Neutrophil (primary cell): ENCODE data around the gene PMAIP1.

Experiments used
- H3K27ac ChIP-seq: fragments of 200-600 bp; sonication (generic); 2 replicates; pipeline ENCODE4 v1.5.1; 2016; ENCODE audit warnings: mild to moderate bottlenecking, moderate library complexity
- H3K27me3 ChIP-seq: fragments of 200-600 bp; sonication (generic); 2 replicates; pipeline ENCODE4 v1.6.0; 2016; ENCODE audit warnings: mild to moderate bottlenecking
- H3K36me3 ChIP-seq: fragments of 200-600 bp; sonication (generic); 2 replicates; pipeline ENCODE4 v1.5.1; 2017
- H3K4me1 ChIP-seq, 2 experiments: fragments of 200-600 bp in 1 of 2; sonication (generic) in 1 of 2; 1 replicate in 1 of 2; 2 replicates in 1 of 2; pipeline versions ENCODE4 v1.5.1 to v1.6.1; 2013 to 2016; ENCODE audit warnings: low read depth in 1 of 2, low read length in 1 of 2, mild to moderate bottlenecking in 1 of 2, moderate library complexity in 1 of 2; ENCODE audit not compliant: control insufficient read depth in 1 of 2, insufficient read depth in 1 of 2
- H3K4me3 ChIP-seq, 2 experiments: fragments of 200-600 bp in 1 of 2; sonication (generic) in 1 of 2; 1 replicate in 1 of 2; 2 replicates in 1 of 2; pipeline ENCODE4 v1.5.1; 2013 to 2016; ENCODE audit warnings: low read depth in 1 of 2, low read length in 1 of 2, mild to moderate bottlenecking in 1 of 2, moderate library complexity in 1 of 2
- H3K9me3 ChIP-seq: fragments of 200-600 bp; sonication (generic); 2 replicates; pipeline ENCODE4 v1.5.1; 2016
- CTCF ChIP-seq: fragments of 200-600 bp; sonication (generic); IDR thresholded peaks from 2 replicates; pipeline ENCODE4 v1.5.1; 2016; ENCODE audit warnings: antibody characterized with exemption

The PMAIP1 gene

GRCh38 chr18:59939127-59939526, 39.3 kb downstream of the PMAIP1 start:
- Histone ChIP-seq H3K36me3 (no peaks in the 10 kb centered on the region), H3K27me3 (no peaks in the 10 kb centered on the region), H3K9me3 (no peaks in the 10 kb centered on the region), H3K27ac (no peak overlapping the region), H3K4me1 (peaks cover 0 to 16% of the 10 kb centered on the region in 2 experiments), H3K4me3 (no peak overlapping the region)
- no peak for TF ChIP-seq CTCF

DNA sequence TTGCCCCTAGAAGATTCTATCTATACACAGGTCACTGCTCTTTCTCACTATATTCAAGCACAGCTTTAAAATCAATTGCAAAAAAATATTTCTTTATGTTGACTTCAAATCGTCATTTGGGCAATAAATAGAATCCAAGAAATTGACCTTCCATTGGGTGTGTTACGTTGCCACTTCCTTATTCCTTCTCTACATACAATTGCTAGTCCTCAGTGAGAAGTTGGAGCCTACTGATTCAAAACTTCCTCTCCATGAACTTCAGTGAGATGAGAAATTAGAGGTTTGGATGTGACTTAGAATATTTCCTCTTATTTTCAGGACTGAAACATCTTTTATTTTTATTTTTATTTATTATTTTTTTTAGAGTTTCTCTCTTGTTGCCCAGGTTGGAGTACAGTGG, 40.3 kb downstream of the PMAIP1 start:
- Histone ChIP-seq H3K4me1 (peaks cover 0 to 16% of the 10 kb centered on the region in 2 experiments), H3K27me3 (no peaks in the 10 kb centered on the region), H3K36me3 (no peaks in the 10 kb centered on the region), H3K9me3 (no peaks in the 10 kb centered on the region), H3K27ac (no peak overlapping the region), H3K4me3 (no peak overlapping the region)
- TF ChIP-seq CTCF, result no peak

GRCh38 chr18:59941331-59941730, 41.5 kb downstream of the PMAIP1 start:
- Histone ChIP-seq H3K27me3 (no peaks in the 10 kb centered on the region), H3K9me3 (no peaks in the 10 kb centered on the region), H3K27ac (peak overlapping the region; percentile 69), H3K4me3 (no peak overlapping the region), H3K4me1 (peaks cover 0 to 16% of the 10 kb centered on the region in 2 experiments), H3K36me3 (no peaks in the 10 kb centered on the region)
- TF ChIP-seq CTCF, result no peak

GRCh38 chr18:59942601-59943000, 42.8 kb downstream of the PMAIP1 start:
- Histone ChIP-seq H3K36me3 (no peaks in the 10 kb centered on the region), H3K27me3 (no peaks in the 10 kb centered on the region), H3K9me3 (no peaks in the 10 kb centered on the region), H3K27ac (no peak overlapping the region), H3K4me1 (peaks cover 0 to 16% of the 10 kb centered on the region in 2 experiments), H3K4me3 (no peak overlapping the region)
- no peak for TF ChIP-seq CTCF

GRCh38 chr18:59945544-59945943, 45.7 kb downstream of the PMAIP1 start:
- no peak for TF ChIP-seq CTCF
- H3K36me3 ChIP-seq, result no peaks in the 10 kb centered on the region
- no peak overlapping the region for H3K27ac ChIP-seq
- no peak overlapping the region for H3K4me3 ChIP-seq
- H3K4me1 ChIP-seq, result peaks cover 0 to 14% of the 10 kb centered on the region in 2 experiments
- no peaks in the 10 kb centered on the region for H3K27me3 ChIP-seq
- H3K9me3 ChIP-seq, result no peaks in the 10 kb centered on the region
